GM21529 (cell line): Measurements from ENCODE around the gene GRAMD2B.
"Not testable (repeated sequence)": the region's sequence is repeated elsewhere in the genome, so short reads cannot be mapped to it uniquely, and the experiment has no call there.

Experiments used
- ATAC-seq: cut with Tn5 transposase; IDR thresholded peaks from one replicate; pipeline ENCODE4 v1.9.1; 2021; ENCODE audit not compliant: unreplicated experiment

GRAMD2B gene

GRCh38 chr5:126509339-126509738 is 86.1 kb downstream of the GRAMD2B start:
- no peak for ATAC-seq

GRCh38 chr5:126511961-126512360 is 88.8 kb downstream of the GRAMD2B start:
- no peak for ATAC-seq

GRCh38 chr5:126512451-126512850 is 89.2 kb downstream of the GRAMD2B start:
- ATAC-seq = no peak

GRCh38 chr5:126513302-126513701 is 90.1 kb downstream of the GRAMD2B start:
- ATAC-seq = no peak

- ATAC-seq = no peak
Observed at GRCh38 chr5:126513703-126514102, 90.5 kb downstream of the GRAMD2B start.

GRCh38 chr5:126514131-126514557 is 90.9 kb downstream of the GRAMD2B start:
- no peak for ATAC-seq

GRCh38 chr5:126514558-126515141 is 91.4 kb downstream of the GRAMD2B start:
- no peak for ATAC-seq

GRCh38 chr5:126515337-126515736 is 92.1 kb downstream of the GRAMD2B start:
- ATAC-seq = no peak

GRCh38 chr5:126516133-126516532 is 92.9 kb downstream of the GRAMD2B start:
- ATAC-seq = no peak

- ATAC-seq = no peak
Observed at GRCh38 chr5:126516852-126517251, 93.6 kb downstream of the GRAMD2B start.

- not testable (repeated sequence) for ATAC-seq
Observed at GRCh38 chr5:126519223-126519622, 96.0 kb downstream of the GRAMD2B start.

- ATAC-seq = no peak
Observed at GRCh38 chr5:126519637-126520592, 96.7 kb downstream of the GRAMD2B start.

GRCh38 chr5:126520593-126520953 is 97.4 kb downstream of the GRAMD2B start:
- ATAC-seq = no peak

- ATAC-seq = no peak
Observed at GRCh38 chr5:126521130-126521529, 97.9 kb downstream of the GRAMD2B start.

GRCh38 chr5:126523818-126524510 is 100.8 kb downstream of the GRAMD2B start:
- ATAC-seq = no peak

GRCh38 chr5:126525630-126526245 is 102.5 kb downstream of the GRAMD2B start:
- ATAC-seq = no peak

- no peak for ATAC-seq
Observed at GRCh38 chr5:126526493-126526892, 103.3 kb downstream of the GRAMD2B start.

GRCh38 chr5:126527158-126527557 is 103.9 kb downstream of the GRAMD2B start:
- no peak for ATAC-seq

- no peak for ATAC-seq
Observed at GRCh38 chr5:126527892-126528291, 104.7 kb downstream of the GRAMD2B start.

GRCh38 chr5:126531543-126532120 is 108.4 kb downstream of the GRAMD2B start:
- no peak for ATAC-seq

- no peak for ATAC-seq
Observed at GRCh38 chr5:126534553-126534952, 111.3 kb downstream of the GRAMD2B start.
